Measurements from ENCODE around the gene KRTAP5-6. TPM values are rescaled to one million over a fixed set of nuclear protein-coding genes. Genes with fewer than 3 reads are reported as not detected.

Gene KRTAP5-6
- total and polyA plus RNA-seq, 8 donors, result not detected

DNA sequence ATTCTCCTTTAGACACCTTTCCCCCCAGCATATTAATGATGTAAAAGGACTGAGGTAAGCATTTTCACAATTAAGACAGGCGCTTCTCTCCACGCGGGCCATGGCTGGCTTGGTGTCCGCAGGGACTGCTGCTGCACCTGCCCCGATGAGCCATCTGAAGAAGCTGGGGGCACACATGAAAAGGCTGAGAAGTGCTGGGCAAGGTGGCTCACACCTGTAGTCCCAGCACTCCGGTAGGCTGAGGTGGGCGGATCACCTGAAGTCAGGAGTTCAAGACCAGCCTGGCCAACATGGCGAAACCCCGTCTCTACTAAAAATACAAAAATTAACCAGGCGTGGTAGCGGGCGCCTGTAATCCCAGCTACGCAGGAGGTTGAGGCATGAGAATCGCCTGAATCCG lies 21.3 kb downstream of the KRTAP5-6 start:
- WGBS, 5 donors, result 91 to 95% (median 92%) methylated on average over 15 of the region's 15 CpGs
- H3K27me3 ChIP-seq, result peaks cover 0 to 52% (median 0%) of the 10 kb centered on the region in 3 donors
- H3K4me1 ChIP-seq, result peaks cover 0 to 6% (median 0%) of the 10 kb centered on the region in 4 donors
- no peak overlapping the region for H3K27ac ChIP-seq
- intact Hi-C loops (cut with DNase I; ENCODE audit: low total_unique reads), result no loop called here
- TF ChIP-seq POLR2A (IDR thresholded peaks at IDR 0.05), result no peak
- TF ChIP-seq, protein P1, sequence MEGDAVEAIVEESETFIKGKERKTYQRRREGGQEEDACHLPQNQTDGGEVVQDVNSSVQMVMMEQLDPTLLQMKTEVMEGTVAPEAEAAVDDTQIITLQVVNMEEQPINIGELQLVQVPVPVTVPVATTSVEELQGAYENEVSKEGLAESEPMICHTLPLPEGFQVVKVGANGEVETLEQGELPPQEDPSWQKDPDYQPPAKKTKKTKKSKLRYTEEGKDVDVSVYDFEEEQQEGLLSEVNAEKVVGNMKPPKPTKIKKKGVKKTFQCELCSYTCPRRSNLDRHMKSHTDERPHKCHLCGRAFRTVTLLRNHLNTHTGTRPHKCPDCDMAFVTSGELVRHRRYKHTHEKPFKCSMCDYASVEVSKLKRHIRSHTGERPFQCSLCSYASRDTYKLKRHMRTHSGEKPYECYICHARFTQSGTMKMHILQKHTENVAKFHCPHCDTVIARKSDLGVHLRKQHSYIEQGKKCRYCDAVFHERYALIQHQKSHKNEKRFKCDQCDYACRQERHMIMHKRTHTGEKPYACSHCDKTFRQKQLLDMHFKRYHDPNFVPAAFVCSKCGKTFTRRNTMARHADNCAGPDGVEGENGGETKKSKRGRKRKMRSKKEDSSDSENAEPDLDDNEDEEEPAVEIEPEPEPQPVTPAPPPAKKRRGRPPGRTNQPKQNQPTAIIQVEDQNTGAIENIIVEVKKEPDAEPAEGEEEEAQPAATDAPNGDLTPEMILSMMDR (IDR thresholded peaks at IDR 0.05), result no peak
- no peak overlapping the region for H3K4me3 ChIP-seq
- no peaks in the 10 kb centered on the region for H3K9me3 ChIP-seq
- no peaks in the 10 kb centered on the region for H3K36me3 ChIP-seq
- no peak for DNase-seq

DNA sequence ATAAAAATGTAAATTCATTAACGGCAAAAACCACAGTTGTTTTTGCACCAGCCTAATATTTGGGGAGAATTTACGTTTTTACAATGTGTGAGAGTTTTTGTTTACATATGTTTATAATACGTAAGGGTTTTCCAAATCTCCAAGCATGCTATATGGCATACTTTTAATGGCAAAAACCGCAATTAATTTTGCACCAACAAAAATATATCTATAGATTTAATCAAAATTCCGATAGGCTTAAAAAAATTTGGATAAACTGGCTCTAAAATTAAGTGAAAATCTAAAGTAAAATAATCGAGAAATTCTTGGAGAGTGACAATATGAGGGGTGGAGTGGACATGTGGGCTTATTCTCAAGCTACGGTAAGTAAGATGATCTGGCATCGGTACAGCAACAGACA lies 22.8 kb downstream of the KRTAP5-6 start:
- H3K27ac ChIP-seq, result no peak overlapping the region
- DNase-seq, result no peak
- H3K9me3 ChIP-seq, result no peaks in the 10 kb centered on the region
- H3K4me1 ChIP-seq, result peaks cover 0 to 6% (median 0%) of the 10 kb centered on the region in 4 donors
- intact Hi-C loops (cut with DNase I; ENCODE audit: low total_unique reads), result no loop called here
- H3K27me3 ChIP-seq, result peaks cover 0 to 47% (median 0%) of the 10 kb centered on the region in 3 donors
- H3K36me3 ChIP-seq, result no peaks in the 10 kb centered on the region
- WGBS, 5 donors, result 72 to 78% (median 73%) methylated on average over 8 of the region's 8 CpGs
- no peak overlapping the region for H3K4me3 ChIP-seq
- TF ChIP-seq EP300 (IDR thresholded peaks at IDR 0.05) (no peak), POLR2A (IDR thresholded peaks at IDR 0.05) (no peak), POLR2AphosphoS5 (IDR thresholded peaks at IDR 0.05) (no peak)
- TF ChIP-seq, protein P1 (IDR thresholded peaks at IDR 0.05), result no peak

GRCh38 chr11:1727096-1727690 lies 30.2 kb downstream of the KRTAP5-6 start:
- peaks cover 0 to 63% (median 20%) of the 10 kb centered on the region in 3 donors for H3K27me3 ChIP-seq
- TF ChIP-seq POLR2A (IDR thresholded peaks at IDR 0.05) (no peak), POLR2AphosphoS5 (IDR thresholded peaks at IDR 0.05) (no peak), EP300 (IDR thresholded peaks at IDR 0.05) (no peak)
- TF ChIP-seq, protein P1 (IDR thresholded peaks at IDR 0.05), result no peak
- intact Hi-C loops (cut with DNase I; ENCODE audit: low total_unique reads), result no loop called here
- H3K27ac ChIP-seq, result no peak overlapping the region
- WGBS, 5 donors, result 56 to 67% (median 62%) methylated on average over 11 of the region's 11 CpGs
- H3K4me3 ChIP-seq, result no peak overlapping the region
- no peaks in the 10 kb centered on the region for H3K36me3 ChIP-seq
- H3K9me3 ChIP-seq, result no peaks in the 10 kb centered on the region
- no peaks in the 10 kb centered on the region for H3K4me1 ChIP-seq
- no peak for DNase-seq

DNA sequence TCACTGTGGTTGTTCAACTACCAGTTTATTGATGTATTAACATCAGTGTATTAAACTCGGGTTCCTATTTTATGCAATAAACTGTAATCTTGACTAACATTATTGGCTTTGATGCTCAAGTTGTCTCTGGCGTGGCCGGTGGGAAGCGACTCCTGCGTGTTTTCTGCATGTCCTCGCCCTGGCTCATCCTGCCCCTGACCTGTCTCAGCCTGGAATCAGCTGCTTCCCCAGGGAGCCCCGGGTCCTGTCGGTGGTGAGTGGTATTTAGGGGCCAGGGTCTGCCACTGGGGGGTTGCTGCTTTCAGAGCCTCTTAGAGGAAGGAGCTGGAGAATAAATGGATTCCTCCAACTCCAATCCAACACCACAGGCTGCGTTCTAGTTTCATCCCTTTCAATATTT lies 30.9 kb downstream of the KRTAP5-6 start:
- intact Hi-C loops (cut with DNase I; ENCODE audit: low total_unique reads), result no loop called here
- Histone ChIP-seq H3K36me3 (no peaks in the 10 kb centered on the region), H3K4me1 (no peaks in the 10 kb centered on the region), H3K27me3 (peaks cover under 1 to 70% (median 22%) of the 10 kb centered on the region in 3 donors), H3K27ac (no peak overlapping the region), H3K9me3 (no peaks in the 10 kb centered on the region), H3K4me3 (no peak overlapping the region)
- no peak for DNase-seq
- 75 to 81% (median 79%) methylated on average over 9 of the region's 9 CpGs for WGBS, 5 donors
- TF ChIP-seq, protein P1 (IDR thresholded peaks at IDR 0.05), result no peak
- TF ChIP-seq POLR2A (IDR thresholded peaks at IDR 0.05) (no peak), POLR2AphosphoS5 (IDR thresholded peaks at IDR 0.05) (no peak), EP300 (IDR thresholded peaks at IDR 0.05) (no peak)

Data from stomach (tissue), 9 donors.